Breast epithelium (tissue), 4 donors: Measurements from ENCODE around the gene TRIO. TPM values are rescaled to one million over a fixed set of nuclear protein-coding genes. Genes with fewer than 3 reads are reported as not detected.

Source experiments
- DNase-seq, 2 donors: peaks; one replicate each; pipeline ENCODE4 v3.0.0-alpha.2; 2019; ENCODE audit warnings: low spot score in 2 of 2
- H3K27ac ChIP-seq, 2 donors: fragments of 200-600 bp; sonication (generic) in 1 of 2; one replicate each; pipeline ENCODE4 v1.5.1; 2016 to 2019; ENCODE audit warnings: mild to moderate bottlenecking in 1 of 2
- H3K27me3 ChIP-seq, 2 donors: fragments of 200-600 bp; sonication (generic) in 1 of 2; one replicate each; pipeline versions ENCODE4 v1.5.1 to v1.6.0; 2017 to 2019; ENCODE audit warnings: control low read depth in 1 of 2, mild to moderate bottlenecking in 1 of 2
- H3K36me3 ChIP-seq: fragments of 200-600 bp; one replicate; pipeline ENCODE4 v1.5.1; 2019
- H3K4me1 ChIP-seq, 2 donors: fragments of 200-600 bp; sonication (generic); one replicate each; pipeline ENCODE4 v1.5.1; 2016 to 2019; ENCODE audit warnings: control low read depth in 1 of 2
- H3K4me3 ChIP-seq, 3 donors: fragments of 200-600 bp; sonication (generic); 1 replicate in 2 of 3; 2 replicates in 1 of 3; pipeline ENCODE4 v1.5.1; 2016 to 2019; ENCODE audit warnings: mild to moderate bottlenecking in 3 of 3, moderate library complexity in 2 of 3
- H3K9me3 ChIP-seq, 2 donors: fragments of 200-600 bp; sonication (generic) in 1 of 2; one replicate each; pipeline ENCODE4 v1.5.1; 2016 to 2019; ENCODE audit warnings: control low read depth in 1 of 2
- POLR2A ChIP-seq: fragments of 450-650 bp; IDR thresholded peaks from one replicate; pipeline ENCODE4 v1.6.1; 2016; ENCODE audit warnings: antibody characterized with exemption, mild to moderate bottlenecking, moderate library complexity
- POLR2AphosphoS5 ChIP-seq, 3 donors: sonication (generic); formaldehyde crosslinking; IDR thresholded peaks; one replicate each; pipeline ENCODE4 v1.6.1; 2017; ENCODE audit warnings: antibody characterized with exemption in 3 of 3
- intact Hi-C: fragments of 100-400 bp; cut with DNase I; formaldehyde crosslinking; loops from one replicate; pipeline ENCODE4 v1.15.1; 2023; ENCODE audit warnings: low total_unique reads
- total RNA-seq, 3 donors: library from RNA; depleted of rRNA; stranded (reverse); fragments of >200 nt; gene quantifications; one replicate each; pipeline ENCODE4 v1.1.0, GENCODE V29; 2016
- TF ChIP-seq, protein P1 (sequence below), 3 donors: fragments of 450-650 bp; IDR thresholded peaks; one replicate each; pipeline ENCODE4 v1.5.1; 2016 to 2017; ENCODE audit warnings: antibody characterized with exemption in 3 of 3, mild to moderate bottlenecking in 3 of 3, moderate library complexity in 3 of 3

The TRIO gene
- total RNA-seq, 3 donors from 2014 or later = 191 to 209 (median 193) TPM

GRCh38 chr5:14416621-14417275 lies 273.6 kb downstream of the TRIO start:
- Histone ChIP-seq H3K27me3 (no peaks in the 10 kb centered on the region), H3K9me3 (no peaks in the 10 kb centered on the region), H3K36me3 (no peaks in the 10 kb centered on the region), H3K27ac (peak overlapping the region; percentile 11 to 82), H3K4me3 (no peak overlapping the region), H3K4me1 (no peaks in the 10 kb centered on the region)
- TF ChIP-seq POLR2AphosphoS5 (IDR thresholded peaks at IDR 0.05) (no peak), POLR2A (no peak)
- TF ChIP-seq, protein P1, sequence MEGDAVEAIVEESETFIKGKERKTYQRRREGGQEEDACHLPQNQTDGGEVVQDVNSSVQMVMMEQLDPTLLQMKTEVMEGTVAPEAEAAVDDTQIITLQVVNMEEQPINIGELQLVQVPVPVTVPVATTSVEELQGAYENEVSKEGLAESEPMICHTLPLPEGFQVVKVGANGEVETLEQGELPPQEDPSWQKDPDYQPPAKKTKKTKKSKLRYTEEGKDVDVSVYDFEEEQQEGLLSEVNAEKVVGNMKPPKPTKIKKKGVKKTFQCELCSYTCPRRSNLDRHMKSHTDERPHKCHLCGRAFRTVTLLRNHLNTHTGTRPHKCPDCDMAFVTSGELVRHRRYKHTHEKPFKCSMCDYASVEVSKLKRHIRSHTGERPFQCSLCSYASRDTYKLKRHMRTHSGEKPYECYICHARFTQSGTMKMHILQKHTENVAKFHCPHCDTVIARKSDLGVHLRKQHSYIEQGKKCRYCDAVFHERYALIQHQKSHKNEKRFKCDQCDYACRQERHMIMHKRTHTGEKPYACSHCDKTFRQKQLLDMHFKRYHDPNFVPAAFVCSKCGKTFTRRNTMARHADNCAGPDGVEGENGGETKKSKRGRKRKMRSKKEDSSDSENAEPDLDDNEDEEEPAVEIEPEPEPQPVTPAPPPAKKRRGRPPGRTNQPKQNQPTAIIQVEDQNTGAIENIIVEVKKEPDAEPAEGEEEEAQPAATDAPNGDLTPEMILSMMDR (IDR thresholded peaks at IDR 0.05) = no peak
- intact Hi-C loops = no loop called here
- no peak for DNase-seq

DNA sequence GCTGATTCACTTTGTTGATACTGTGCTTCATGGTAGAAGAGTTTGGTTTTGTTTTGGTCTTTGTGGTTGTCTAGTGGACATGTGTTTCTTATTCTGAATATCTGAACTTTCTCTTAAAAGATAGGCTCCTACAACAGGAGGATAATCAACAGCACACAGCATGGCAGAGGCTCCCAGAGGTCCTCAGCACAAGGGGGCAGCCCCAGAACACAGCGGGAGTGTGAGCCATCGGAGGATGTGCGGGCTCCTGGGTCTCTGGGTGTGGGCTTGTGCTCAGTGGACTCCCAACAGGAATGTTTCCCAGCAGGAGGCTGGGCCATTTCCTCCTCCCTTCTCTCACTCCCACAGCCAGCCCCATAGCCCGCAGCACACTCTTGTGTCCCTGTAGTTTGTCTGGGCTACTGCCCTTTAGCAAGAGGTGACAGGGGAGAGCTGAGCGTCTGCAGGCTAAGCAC lies 274.2 kb downstream of the TRIO start:
- no peaks in the 10 kb centered on the region for H3K36me3 ChIP-seq
- peak overlapping the region; percentile 11 to 82 for H3K27ac ChIP-seq
- TF ChIP-seq, protein P1 (IDR thresholded peaks at IDR 0.05) = no peak
- TF ChIP-seq POLR2AphosphoS5 (IDR thresholded peaks at IDR 0.05) (no peak), POLR2A (no peak)
- intact Hi-C loops = no loop called here
- no peak overlapping the region for H3K4me3 ChIP-seq
- H3K4me1 ChIP-seq = no peaks in the 10 kb centered on the region
- H3K27me3 ChIP-seq = no peaks in the 10 kb centered on the region
- H3K9me3 ChIP-seq = no peaks in the 10 kb centered on the region
- DNase-seq = no peak

DNA sequence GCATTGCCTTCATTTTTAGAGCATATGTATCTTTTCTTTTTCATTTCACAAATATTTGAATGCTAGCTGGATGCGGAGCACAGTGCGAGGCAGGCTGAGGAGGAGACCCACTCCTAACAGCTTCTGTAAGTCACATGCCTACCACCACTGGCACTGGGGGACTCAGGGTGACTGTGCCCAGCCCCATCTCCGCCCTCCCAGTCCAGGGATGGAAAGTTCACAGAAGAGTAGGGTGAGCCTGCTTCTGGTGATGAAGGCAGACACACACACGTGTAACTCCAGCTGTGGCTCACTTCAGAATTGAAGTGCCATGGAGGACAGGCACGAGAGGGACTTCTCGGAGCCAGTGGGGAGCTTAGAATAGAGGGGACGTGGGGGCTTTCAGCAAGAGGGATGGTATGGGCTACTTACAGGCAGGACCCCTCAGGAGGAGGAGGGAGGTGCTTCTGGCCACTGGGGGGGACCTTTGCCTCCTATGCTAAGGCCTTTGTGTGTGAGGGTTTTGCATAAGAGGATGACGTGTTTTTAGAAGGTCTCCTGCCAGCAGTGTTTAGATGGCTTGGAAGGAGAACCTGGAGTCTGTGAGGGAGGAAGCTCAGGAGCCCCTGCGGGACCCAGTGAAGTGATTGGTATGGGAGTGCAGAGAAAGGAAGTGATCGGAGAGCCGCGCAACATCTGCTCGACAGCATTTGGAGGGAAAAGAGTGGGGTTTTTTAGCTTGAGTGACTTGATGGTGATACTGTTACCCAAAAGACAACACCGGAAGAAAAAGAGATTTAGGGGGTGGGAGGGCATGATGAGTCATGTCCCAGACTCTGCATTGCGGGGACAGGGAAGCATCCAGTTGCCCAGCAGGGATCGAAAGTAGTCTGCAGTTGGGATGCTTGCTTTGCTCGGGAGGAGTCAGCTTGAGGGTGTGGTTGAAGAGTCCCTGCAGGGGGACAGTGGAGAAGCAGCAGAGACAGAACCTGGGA lies 274.9 kb downstream of the TRIO start:
- no peak for TF ChIP-seq POLR2A
- TF ChIP-seq POLR2AphosphoS5 (IDR thresholded peaks at IDR 0.05) = no peak
- TF ChIP-seq, protein P1 (IDR thresholded peaks at IDR 0.05) = no peak
- peak overlapping the region; percentile 11 to 82 for H3K27ac ChIP-seq
- intact Hi-C loops = no loop called here
- no peaks in the 10 kb centered on the region for H3K27me3 ChIP-seq
- H3K9me3 ChIP-seq = no peaks in the 10 kb centered on the region
- H3K4me3 ChIP-seq = no peak overlapping the region
- no peaks in the 10 kb centered on the region for H3K36me3 ChIP-seq
- DNase-seq = no peak
- H3K4me1 ChIP-seq = no peaks in the 10 kb centered on the region

DNA sequence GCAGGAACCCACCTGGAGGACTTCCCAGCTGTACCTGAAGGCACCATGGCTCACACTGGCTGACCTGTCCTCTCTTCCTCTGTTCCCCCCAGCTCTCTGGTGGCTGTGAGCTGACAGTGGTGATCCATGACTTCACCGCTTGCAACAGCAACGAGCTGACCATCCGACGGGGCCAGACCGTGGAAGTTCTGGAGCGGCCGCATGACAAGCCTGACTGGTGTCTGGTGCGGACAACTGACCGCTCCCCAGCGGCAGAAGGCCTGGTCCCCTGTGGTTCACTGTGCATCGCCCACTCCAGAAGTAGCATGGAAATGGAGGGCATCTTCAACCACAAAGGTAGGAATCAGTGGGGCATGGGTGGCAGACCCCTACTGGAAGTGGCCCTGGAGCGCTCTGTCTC lies 276.5 kb downstream of the TRIO start:
- Histone ChIP-seq H3K27ac (no peak overlapping the region), H3K27me3 (no peaks in the 10 kb centered on the region), H3K4me3 (no peak overlapping the region), H3K4me1 (no peaks in the 10 kb centered on the region), H3K9me3 (no peaks in the 10 kb centered on the region), H3K36me3 (no peaks in the 10 kb centered on the region)
- intact Hi-C loops = no loop called here
- no peak for DNase-seq
- TF ChIP-seq POLR2A (no peak), POLR2AphosphoS5 (IDR thresholded peaks at IDR 0.05) (no peak)
- TF ChIP-seq, protein P1 (IDR thresholded peaks at IDR 0.05) = no peak
